DMS153 (cell line): ENCODE data around the gene C10orf120.

ENCODE experiments used
- DNase-seq: peaks from one replicate; lab custom pipeline; 2025; lab: John Stamatoyannopoulos, UW

Gene C10orf120

GRCh38 chr10:122660696-122661095 is 39.0 kb downstream of the C10orf120 start:
- DNase-seq, result no peak

GRCh38 chr10:122659651-122660050 is 40.0 kb downstream of the C10orf120 start:
- DNase-seq, result no peak

DNA sequence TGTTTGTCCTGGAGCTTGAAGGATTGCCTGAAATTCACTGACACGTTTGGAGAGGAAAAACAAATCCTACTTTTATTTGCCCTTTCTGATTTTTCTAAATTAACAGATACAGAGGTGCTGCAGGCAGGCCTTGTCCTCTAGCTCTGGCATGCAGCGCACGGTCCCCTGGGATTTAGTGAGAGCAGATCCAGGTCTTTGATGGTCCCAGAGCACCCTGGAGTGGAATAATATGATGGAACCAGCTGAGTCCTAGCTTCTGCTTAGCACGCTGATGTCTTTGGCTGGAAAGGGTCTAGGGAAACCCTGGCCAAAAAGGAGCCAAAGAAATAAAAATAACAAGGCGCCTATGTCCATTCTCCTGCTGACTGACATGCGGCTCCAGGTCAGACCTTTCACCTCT is 40.5 kb downstream of the C10orf120 start:
- DNase-seq, result no peak

DNA sequence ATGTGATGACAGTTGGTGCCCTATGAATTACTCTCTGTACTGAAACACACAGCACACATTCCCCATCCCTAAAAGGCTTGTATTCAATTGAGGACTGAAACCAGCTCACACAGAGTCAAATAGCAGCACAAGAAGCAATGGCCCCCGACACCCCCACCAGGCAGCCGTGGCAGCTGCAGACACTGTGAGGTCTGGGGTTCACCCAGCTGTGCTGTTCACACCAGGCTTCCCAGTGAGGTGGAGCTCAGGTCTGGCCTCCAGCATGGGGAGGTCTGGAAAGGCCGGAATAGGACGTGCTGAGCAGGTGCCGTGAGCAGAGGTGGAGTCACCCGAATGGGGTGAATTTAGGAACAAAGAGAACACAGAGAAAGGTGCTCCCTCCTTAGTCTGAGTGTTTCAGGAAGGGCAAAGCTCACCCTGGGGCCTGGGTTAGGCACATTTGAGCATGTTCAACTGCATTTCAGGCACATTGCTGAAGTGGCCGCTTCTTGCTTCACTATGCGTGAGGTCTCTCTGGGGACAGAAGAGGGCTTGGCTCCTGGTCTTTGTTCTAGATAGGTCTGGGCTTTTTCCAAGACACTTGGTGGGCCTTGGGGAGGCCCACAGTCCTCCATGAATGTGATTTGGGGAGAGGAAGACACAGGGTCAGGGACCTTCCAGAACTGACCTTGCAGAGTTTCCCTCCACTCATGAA is 41.1 kb downstream of the C10orf120 start:
- DNase-seq, result no peak

GRCh38 chr10:122657729-122658128 is 41.9 kb downstream of the C10orf120 start:
- DNase-seq, result no peak

DNA sequence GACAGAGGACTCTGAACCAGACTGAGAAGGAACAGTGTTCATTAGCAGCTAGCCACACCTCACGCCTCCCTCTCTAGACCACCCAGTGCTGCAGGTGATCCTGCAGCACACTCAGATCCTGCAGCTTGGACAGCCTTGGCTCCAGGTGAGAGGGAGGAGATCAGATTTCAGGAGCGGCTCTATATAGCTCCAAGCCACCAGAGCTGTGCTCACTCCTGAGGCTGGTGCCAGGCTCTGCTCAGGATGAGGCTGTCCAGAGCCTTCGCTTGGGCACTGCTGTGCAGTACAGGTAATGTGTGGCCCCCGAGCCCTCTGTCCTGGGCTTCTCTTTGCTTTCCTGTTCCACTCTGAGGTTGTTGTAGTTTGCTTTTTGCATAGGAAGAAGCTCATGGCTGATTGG is 42.4 kb downstream of the C10orf120 start:
- no peak for DNase-seq

DNA sequence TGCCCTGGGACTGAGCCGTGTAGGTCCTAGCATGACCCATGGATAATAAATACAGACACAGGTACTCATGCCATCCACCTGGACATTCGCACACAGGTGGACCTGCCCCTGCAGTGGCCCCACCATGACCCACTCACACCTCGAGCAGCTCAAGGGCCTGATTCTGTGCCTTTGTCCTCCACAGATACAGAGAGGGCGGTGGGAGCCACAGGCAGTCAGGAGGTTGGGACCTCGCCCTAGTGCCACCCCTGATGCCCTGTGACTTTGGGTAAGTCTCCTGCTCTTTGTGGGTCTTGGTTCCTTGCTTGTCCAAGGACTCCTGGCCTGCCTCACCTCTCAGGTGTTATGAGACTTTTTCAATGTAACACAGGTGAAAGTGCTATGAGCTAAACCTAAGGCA is 42.9 kb downstream of the C10orf120 start:
- DNase-seq, result no peak

GRCh38 chr10:122656308-122656705 is 43.3 kb downstream of the C10orf120 start:
- DNase-seq, result no peak

GRCh38 chr10:122655524-122656307 is 43.9 kb downstream of the C10orf120 start:
- no peak for DNase-seq

DNA sequence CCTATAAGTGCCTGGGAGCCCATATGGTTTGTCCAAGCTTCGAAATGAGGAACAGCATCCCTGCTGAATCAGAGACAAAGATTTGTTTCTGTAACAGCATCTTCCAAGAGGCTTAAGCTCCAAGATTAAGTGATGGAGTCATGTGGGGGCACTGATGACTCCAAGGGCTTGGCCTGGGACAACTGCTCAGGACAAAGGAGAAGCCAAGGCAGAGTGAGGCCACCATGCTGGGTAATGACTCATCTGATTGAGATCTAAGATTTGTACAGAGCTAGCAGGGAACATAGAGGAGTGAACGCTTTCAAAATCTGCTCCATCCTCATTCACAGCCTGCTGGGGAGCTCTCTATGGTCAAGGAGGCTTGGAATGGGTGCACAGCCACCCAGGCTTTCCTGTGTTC is 49.3 kb downstream of the C10orf120 start:
- no peak for DNase-seq

DNA sequence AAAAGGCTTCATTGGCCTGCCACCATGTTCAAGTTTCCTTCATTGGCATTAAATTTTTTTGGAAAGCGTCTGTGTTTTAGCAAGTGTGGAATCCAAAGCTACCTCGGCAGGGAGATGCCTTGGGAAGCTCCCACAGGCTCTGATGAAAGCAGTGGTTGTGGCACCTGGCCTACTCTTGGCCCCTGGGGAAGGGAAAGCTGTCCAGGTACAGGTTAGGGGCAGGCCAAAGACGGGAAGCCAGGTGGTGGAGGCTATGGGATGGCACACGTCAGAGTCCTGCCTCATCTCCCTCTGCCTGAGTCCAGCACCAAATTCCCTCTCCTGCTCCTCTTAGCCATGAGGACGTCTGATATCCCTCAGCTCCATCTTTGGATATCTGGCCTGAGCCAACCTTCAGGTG is 49.7 kb downstream of the C10orf120 start:
- no peak for DNase-seq

DNA sequence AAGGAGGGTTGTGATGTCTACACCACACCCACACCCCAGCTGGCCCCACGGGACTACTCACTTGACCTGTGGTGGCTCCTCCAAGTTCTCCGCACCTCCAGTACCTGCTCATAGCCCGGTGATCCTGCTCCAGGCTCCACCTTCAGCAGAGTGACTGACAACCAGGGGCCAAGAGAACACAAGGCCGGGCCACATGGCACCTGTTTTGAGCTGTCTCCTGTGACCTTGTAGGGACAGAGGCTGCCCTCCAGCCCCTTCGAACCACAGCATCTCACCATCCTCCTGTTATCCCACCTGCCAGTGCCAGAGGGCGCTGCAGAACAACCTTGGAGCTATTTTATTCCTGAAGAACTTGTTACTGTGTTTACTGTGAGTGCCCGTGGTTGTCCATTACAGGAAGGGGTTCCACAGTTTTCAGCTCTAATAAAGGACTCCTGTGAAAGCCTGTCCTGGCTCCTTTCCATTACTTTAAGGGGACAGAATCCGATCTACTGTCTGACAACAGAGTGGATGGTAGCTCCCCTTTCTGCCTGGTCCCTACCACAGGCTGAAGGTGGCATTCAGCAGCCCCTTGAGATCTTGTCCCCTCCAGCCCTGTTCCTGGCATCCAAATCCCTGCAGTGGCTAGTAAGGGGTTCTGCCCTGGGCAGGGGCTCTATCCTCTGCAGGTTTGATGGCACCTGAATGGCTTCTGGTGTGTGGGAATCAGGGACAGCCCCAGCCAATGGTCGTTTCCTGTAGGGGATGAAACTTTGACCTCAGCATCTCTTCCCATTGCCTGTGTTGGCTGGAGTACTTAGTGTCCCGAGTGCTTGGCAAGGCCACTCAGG is 50.8 kb downstream of the C10orf120 start:
- DNase-seq, result peak; percentile 22
